ENCODE measurements around the gene TNS2.
A peak's percentile ranks its signal among the peaks of the same experiment; 100 is the strongest.

Gene TNS2

GRCh38 chr12:53042607-53043454 lies 7.0 kb upstream of the TNS2 start:
- no peak for DNase-seq

DNA sequence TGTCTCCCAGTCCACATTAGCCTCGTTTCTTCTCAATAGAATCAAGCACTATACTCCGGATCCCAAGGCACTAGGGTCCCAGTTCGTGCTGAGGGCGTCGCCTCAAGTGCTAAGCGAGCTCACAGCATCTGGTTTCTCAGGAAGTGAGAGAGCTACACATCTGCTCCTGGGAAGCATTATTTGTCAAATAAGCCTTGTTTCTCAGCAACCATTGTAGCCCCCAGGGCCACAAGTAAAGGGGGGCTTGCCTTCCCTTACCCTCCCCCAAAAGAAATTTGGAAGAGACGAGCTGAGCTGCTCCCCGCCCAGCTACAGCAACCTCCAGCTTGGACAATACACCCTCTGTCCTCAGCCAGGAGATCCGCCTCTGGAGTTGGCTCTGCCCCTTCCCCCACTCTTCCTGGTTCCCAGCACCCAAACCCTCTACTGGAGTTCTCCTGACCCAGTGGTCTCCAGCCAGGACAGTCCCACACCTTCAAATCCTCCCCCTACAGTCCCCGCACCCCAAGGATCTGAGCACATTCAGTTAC lies 5.7 kb upstream of the TNS2 start:
- DNase-seq: no peak

DNA sequence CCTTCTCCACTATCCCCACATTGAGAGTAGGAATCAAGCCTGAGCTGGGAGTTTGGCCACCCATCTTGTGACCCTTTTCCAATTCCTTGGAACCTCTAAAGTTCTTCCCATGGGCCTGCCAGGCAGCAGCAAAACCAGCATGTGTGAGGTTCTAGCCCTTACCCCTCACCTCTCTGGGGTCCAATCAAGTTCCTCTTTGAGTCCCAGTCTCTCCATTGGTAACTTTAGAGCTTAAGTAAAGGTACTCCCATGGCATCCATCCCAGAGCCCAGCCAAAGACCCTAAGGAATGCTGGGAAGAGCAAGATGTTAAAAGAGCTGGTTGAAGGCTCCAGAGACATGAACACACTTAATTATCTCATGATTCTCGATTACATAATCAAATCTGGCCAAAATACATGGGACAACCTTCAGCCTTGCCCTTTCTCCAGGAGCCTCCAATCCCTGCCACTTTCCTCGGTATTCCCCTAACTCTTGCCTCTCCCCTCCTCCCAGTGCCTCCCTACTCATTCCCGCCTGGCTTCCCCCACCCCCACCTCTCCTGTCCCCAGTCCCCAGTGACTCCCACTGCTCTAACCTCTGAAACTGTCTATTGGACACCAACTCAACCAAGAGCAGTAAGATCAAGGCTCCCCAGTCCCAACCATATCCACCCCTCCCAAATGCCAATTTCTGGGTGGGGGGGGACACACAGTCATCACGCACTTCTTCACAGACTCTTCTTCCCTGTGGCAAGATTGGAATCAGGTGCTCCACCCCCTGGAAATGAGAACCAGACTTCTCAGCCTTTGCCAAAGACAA lies 4.8 kb upstream of the TNS2 start:
- no peak for DNase-seq

- DNase-seq: no peak
Measured at GRCh38 chr12:53045696-53046045, 4.2 kb upstream of the TNS2 start.

- peak; percentile 28 for DNase-seq
Measured at GRCh38 chr12:53046655-53047220, 3.1 kb upstream of the TNS2 start.

DNA sequence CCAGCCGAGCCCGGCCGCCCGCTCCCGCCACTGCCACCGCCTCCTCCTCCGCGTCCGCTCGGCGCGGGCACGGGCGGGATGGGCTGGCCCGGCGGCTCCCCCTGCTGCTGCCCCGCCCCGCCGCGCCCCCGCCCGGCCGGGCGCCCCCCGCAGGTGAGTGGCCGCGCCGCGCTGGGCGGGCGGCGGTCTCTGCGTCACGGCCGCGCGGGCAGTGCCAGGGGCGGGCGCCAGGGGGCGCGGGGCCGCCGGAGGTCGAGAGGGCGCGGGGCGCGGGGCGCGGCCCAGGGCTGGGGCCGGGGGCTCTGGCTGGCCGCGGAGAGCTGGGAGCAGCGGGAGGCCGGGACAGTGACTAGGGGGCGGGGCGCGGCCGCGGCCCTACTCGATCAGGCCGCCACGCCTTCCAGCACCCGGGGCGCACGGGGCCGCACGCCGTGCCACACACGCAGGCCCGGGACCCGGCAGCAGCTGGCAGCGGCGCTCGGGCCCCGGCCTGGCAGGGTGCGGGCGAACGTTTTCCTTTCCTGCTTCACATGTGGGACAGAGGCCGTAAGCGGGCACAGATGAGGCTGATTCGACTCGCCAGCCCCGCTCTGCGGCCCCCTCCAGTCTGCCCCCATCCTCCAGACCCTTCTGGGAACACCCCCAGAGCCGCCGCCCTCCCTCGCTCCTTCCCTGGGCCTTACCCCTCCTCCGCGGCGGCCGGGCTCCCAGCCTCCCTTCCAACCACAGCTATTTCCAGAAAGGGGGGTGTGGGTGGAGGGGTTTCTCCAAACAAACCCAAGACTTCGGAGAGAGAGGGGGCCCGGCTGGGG lies 2.4 kb upstream of the TNS2 start:
- no peak for DNase-seq

- peak; percentile 32 for DNase-seq
Measured at GRCh38 chr12:53048033-53048779, 1.7 kb upstream of the TNS2 start.

GRCh38 chr12:53048780-53049401 lies 974 bp upstream of the TNS2 start:
- no peak for DNase-seq

DNA sequence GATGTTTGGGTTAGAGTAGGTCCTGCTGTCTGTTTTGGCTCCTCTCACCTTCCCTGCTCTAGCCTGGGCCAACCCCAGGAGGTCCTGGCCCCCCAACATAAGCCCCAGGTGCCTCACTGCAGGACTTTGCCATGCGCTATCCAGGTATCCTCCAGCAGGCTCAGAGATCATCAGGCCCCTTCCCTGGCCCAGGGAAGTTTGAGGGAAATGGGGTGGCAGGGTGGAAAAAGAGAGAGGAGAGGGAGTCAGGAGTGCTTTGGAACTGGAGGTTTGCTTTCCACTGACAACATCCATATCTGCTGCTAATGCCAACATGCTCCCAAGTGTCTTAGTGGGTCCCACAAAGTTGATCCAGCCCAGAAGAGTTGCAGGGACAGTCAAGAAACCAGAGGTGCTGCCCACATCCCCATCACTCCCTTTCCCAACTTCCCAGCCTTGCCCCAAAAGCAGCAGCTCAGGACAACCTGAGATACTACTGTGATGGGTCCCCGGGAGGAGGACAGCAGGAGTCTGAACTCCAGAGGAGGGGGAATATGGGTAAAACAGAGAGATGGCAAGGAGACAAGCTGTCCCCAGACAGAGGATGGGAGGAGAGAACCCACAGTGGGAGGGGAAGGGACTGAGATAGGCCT lies 677 bp downstream of the TNS2 start:
- DNase-seq: no peak

GRCh38 chr12:53051058-53051880 lies 1.4 kb downstream of the TNS2 start:
- peak; percentile 52 for DNase-seq

GRCh38 chr12:53051881-53052412 lies 2.1 kb downstream of the TNS2 start:
- no peak for DNase-seq

DNA sequence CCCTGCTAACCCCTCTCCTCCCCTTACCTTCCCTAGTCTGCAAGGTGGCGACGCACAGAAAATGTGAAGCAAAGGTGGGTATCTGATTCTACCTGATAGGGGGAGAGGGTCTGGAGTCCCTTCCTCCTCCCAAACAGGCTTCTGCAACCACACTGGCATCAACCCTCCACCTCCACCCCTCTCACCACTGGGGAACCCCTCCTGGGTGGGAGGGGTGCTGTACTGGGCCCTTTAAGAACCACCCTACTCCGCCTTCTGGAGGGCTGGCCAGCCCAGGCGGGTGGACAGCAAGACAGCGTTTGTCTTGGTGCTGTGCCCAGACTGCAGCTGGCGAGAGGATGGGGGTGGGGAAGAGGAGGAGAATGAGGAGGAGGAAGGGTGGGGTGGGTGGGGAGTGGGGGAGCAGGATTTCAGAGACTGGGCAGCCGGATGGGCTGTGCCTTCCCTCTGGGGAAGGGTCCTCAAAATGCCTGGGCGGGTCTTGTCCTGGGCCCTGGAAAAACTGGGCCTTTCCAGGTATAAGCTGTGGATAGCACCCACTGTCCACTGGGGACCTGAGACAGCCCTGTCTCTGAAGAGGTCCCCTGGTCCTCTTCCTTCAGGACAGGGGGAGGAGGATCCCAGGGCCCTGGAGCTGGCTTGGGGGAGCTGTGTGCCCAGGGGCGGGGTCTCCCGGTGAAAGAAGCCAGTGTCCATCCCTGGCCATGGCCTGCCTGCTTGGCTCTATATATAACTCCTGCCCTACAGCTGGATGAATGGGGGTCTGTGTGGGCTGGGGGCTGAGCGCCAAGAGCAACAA lies 2.8 kb downstream of the TNS2 start:
- DNase-seq: no peak

- no peak for DNase-seq
Measured at GRCh38 chr12:53053218-53054111, 3.6 kb downstream of the TNS2 start.

DNA sequence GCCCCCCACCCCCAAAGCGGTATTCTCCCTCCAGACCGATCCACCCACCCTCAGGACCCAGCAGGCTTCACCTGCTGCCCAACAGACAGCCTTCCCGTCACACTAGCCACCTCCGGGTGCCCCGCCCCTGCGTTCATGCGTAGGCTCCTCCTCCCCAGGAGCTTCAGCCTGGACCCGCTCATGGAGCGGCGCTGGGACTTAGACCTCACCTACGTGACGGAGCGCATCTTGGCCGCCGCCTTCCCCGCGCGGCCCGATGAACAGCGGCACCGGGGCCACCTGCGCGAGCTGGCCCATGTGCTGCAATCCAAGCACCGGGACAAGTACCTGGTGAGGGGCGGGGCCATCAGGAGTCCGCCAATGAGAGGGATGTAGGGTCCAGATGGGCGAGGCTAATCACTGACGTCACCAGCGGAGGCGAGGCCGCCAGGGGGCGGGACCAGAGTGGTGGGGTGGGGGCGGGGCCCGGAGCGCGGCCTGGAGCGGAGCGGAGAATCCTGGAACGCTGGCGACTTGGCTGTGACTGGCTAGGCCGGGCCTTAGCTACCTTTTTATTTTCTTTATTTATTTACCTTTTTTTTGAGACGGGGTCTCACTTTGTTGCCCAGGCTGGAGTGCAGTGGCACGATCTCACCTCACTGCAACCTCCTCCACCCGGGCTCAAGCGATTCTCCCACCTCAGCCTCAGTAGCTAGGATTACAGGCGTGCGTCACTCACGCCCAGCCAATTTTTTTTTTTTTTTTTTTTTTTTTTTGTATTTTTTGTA lies 4.4 kb downstream of the TNS2 start:
- peak; percentile 79 for DNase-seq

- DNase-seq: no peak
Measured at GRCh38 chr12:53055471-53056266, 5.8 kb downstream of the TNS2 start.

DNA sequence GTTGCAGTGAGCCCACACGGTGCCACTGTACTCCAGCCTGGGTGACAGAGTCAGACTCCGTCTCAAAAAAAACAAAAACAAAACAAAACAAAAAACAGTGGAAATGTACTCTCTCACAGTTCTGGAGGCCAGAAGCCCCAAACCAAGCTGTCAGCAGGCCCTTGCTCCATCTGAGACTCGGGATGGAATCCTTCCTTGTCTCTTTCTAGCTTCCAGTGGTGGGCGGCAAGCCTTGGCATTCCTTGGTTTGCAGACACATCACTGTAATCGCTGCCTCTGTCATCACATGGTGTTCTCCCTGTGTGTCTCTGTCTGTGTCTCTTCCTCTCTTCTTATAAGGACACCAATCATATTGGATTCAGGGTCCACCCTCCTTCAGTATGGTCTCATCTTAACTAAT lies 6.4 kb downstream of the TNS2 start:
- DNase-seq: no peak
